ENCODE measurements around the gene LY6G5C.

LY6G5C gene

DNA sequence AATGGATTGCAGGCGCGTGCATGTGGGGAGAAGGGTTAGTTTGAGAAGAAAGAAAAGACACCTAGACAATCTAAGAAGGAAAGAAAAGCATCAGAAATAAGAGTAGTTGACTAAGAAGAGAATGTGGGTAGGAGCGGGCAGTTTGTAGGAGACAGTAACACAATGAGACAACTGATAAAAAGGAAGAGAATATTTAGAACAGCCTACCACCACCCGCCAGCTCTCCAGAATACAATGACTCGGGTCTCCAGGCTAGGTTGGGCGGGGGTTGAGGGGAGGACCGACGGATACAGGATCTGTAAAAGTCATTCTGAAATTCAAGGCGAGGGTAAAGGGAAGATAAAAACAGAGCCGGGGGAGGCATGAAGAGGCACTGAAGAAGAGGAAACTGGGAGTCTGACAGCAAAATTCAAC is 21.5 kb upstream of the LY6G5C start:
- no peaks in the 10 kb centered on the region for H4K20me1 ChIP-seq (ENCODE audit: insufficient read depth)
- peak overlapping the region; percentile 77 for H3K4me2 ChIP-seq
- peak overlapping the region; percentile 92 for H2AFZ ChIP-seq (ENCODE audit: low read depth)
- peak overlapping the region; percentile 79; the same call in 1 of the 2 replicates for H3K9ac ChIP-seq
- H3K4me3 ChIP-seq (IDR thresholded peaks at IDR 0.05; ENCODE audit: insufficient read depth, low read depth, low read length) = no peak overlapping the region
- 0 out of 2 replicates have a peak, but pooled peaks cover 11% of the 10 kb centered on the region for H3K79me2 ChIP-seq (ENCODE audit: insufficient read depth, low read depth)
- 0 out of 2 replicates have a peak, but pooled peaks cover 2% of the 10 kb centered on the region for H3K27me3 ChIP-seq (ENCODE audit: insufficient read depth, low read depth)
- peak overlapping the region; percentile 62 for H3K27ac ChIP-seq
- H3K36me3 ChIP-seq (ENCODE audit: insufficient read depth) = no peaks in the 10 kb centered on the region
- peaks cover 25% of the 10 kb centered on the region for H3K4me1 ChIP-seq (ENCODE audit: low read depth, poor library complexity, severe bottlenecking)
- no peak for TF ChIP-seq CTCF (conservative IDR thresholded peaks at IDR 0.05; ENCODE audit: low read depth, low read length)

- TF ChIP-seq CTCF (conservative IDR thresholded peaks at IDR 0.05; ENCODE audit: low read depth, low read length) = no peak
- H3K4me1 ChIP-seq (ENCODE audit: low read depth, poor library complexity, severe bottlenecking) = peaks cover 27% of the 10 kb centered on the region
- peaks cover 11% of the 10 kb centered on the region; the same call in 1 of the 2 replicates for H3K79me2 ChIP-seq (ENCODE audit: insufficient read depth, low read depth)
- peak overlapping the region; percentile 92; the same call in 1 of the 2 replicates for H2AFZ ChIP-seq (ENCODE audit: low read depth)
- peak overlapping the region; percentile 77 for H3K4me2 ChIP-seq
- peak overlapping the region; percentile 62; the same call in 1 of the 2 replicates for H3K27ac ChIP-seq
- no peaks in the 10 kb centered on the region for H3K27me3 ChIP-seq (ENCODE audit: insufficient read depth, low read depth)
- H3K9ac ChIP-seq = peak overlapping the region; percentile 79; the same call in 1 of the 2 replicates
- no peaks in the 10 kb centered on the region for H4K20me1 ChIP-seq (ENCODE audit: insufficient read depth)
- no peak overlapping the region for H3K4me3 ChIP-seq (IDR thresholded peaks at IDR 0.05; ENCODE audit: insufficient read depth, low read depth, low read length)
- H3K36me3 ChIP-seq (ENCODE audit: insufficient read depth) = no peaks in the 10 kb centered on the region
Measured at GRCh38 chr6:31701666-31702404, 21.0 kb upstream of the LY6G5C start.

GRCh38 chr6:31700740-31701401 is 20.0 kb upstream of the LY6G5C start:
- no peaks in the 10 kb centered on the region for H4K20me1 ChIP-seq (ENCODE audit: insufficient read depth)
- no peak overlapping the region for H3K9ac ChIP-seq

GRCh38 chr6:31697555-31697954 is 16.7 kb upstream of the LY6G5C start:
- H3K4me1 ChIP-seq (ENCODE audit: low read depth, poor library complexity, severe bottlenecking) = peaks cover 22% of the 10 kb centered on the region
- H4K20me1 ChIP-seq (ENCODE audit: insufficient read depth) = no peaks in the 10 kb centered on the region
- H3K4me2 ChIP-seq = no peak overlapping the region
- H2AFZ ChIP-seq (ENCODE audit: low read depth) = no peak overlapping the region
- TF ChIP-seq CTCF (conservative IDR thresholded peaks at IDR 0.05; ENCODE audit: low read depth, low read length) = no peak
- no peaks in the 10 kb centered on the region for H3K36me3 ChIP-seq (ENCODE audit: insufficient read depth)
- peak overlapping the region; percentile 34; the same call in 1 of the 2 replicates for H3K27ac ChIP-seq
- no peak overlapping the region for H3K9ac ChIP-seq
- H3K4me3 ChIP-seq (IDR thresholded peaks at IDR 0.05; ENCODE audit: insufficient read depth, low read depth, low read length) = no peak overlapping the region
- H3K27me3 ChIP-seq (ENCODE audit: insufficient read depth, low read depth) = no peaks in the 10 kb centered on the region
- peaks cover 10% of the 10 kb centered on the region; the same call in 1 of the 2 replicates for H3K79me2 ChIP-seq (ENCODE audit: insufficient read depth, low read depth)

More at GRCh38 chr6:31700740-31701401, 20.0 kb upstream of the LY6G5C start:
- H3K4me1 ChIP-seq (ENCODE audit: low read depth, poor library complexity, severe bottlenecking) = peaks cover 27% of the 10 kb centered on the region
- H3K36me3 ChIP-seq (ENCODE audit: insufficient read depth) = no peaks in the 10 kb centered on the region
- peaks cover 11% of the 10 kb centered on the region; the same call in 1 of the 2 replicates for H3K79me2 ChIP-seq (ENCODE audit: insufficient read depth, low read depth)
- H2AFZ ChIP-seq (ENCODE audit: low read depth) = no peak overlapping the region
- no peak overlapping the region for H3K4me3 ChIP-seq (IDR thresholded peaks at IDR 0.05; ENCODE audit: insufficient read depth, low read depth, low read length)
- no peak overlapping the region; the same call in 1 of the 2 replicates for H3K4me2 ChIP-seq
- TF ChIP-seq CTCF (conservative IDR thresholded peaks at IDR 0.05; ENCODE audit: low read depth, low read length) = no peak
- H3K27ac ChIP-seq = no peak overlapping the region
- no peaks in the 10 kb centered on the region for H3K27me3 ChIP-seq (ENCODE audit: insufficient read depth, low read depth)
